Uterus (tissue), 4 donors: Measurements from ENCODE around the gene NISCH. TPM values are rescaled to one million over a fixed set of nuclear protein-coding genes. Genes with fewer than 3 reads are reported as not detected.

Source experiments
- DNase-seq, 2 donors: peaks; one replicate each; pipeline ENCODE4 v3.0.0-alpha.2; 2019 to 2020
- H3K27ac ChIP-seq, 2 donors: fragments of 200-600 bp; sonication (generic); 1 replicate in 1 of 2; 2 replicates in 1 of 2; pipeline ENCODE4 v1.5.1; 2016 to 2018
- H3K27me3 ChIP-seq, 2 donors: fragments of 200-600 bp; sonication (generic); one replicate each; pipeline ENCODE4 v1.5.1; 2018 to 2019; ENCODE audit warnings: control low read depth in 1 of 2
- H3K36me3 ChIP-seq, 2 donors: fragments of 200-600 bp; sonication (generic); one replicate each; pipeline ENCODE4 v1.5.1; 2019; ENCODE audit warnings: control low read depth in 1 of 2
- H3K4me1 ChIP-seq, 2 donors: fragments of 200-600 bp; sonication (generic); one replicate each; pipeline ENCODE4 v1.5.1; 2018 to 2019; ENCODE audit warnings: control low read depth in 1 of 2
- H3K4me3 ChIP-seq, 2 donors: fragments of 200-600 bp; sonication (generic); 1 replicate in 1 of 2; 2 replicates in 1 of 2; pipeline ENCODE4 v1.5.1; 2018 to 2019; ENCODE audit warnings: mild to moderate bottlenecking in 1 of 2
- H3K9me3 ChIP-seq, 2 donors: fragments of 200-600 bp; sonication (generic); one replicate each; pipeline ENCODE4 v1.5.1; 2019; ENCODE audit warnings: control low read depth in 1 of 2
- CTCF ChIP-seq, 4 experiments: fragments of 200-600 bp in 2 of 4; fragments of 450-650 bp in 2 of 4; sonication (generic) in 2 of 4; IDR thresholded peaks; one replicate each; pipeline ENCODE4 v1.5.1; 2016 to 2019; ENCODE audit warnings: antibody characterized with exemption in 4 of 4, mild to moderate bottlenecking in 2 of 4, moderate library complexity in 1 of 4
- POLR2A ChIP-seq, 2 donors: fragments of 450-650 bp; IDR thresholded peaks; one replicate each; pipeline ENCODE4 v1.6.1; 2016; ENCODE audit warnings: antibody characterized with exemption in 2 of 2, mild to moderate bottlenecking in 1 of 2, moderate library complexity in 1 of 2
- intact Hi-C: fragments of 100-400 bp; cut with DNase I; formaldehyde crosslinking; loops from one replicate; pipeline ENCODE4 v1.15.1; 2023; ENCODE audit warnings: low total_unique reads
- total RNA-seq, 4 donors: library from RNA; depleted of rRNA in 3 of 4; stranded (reverse); fragments of >200 nt in 3 of 4; gene quantifications; one replicate each; pipeline versions ENCODE4 v1.1.0 to v1.2.4, GENCODE V29; 2014 to 2023
- donor health status: DM: yes; HTN: yes; CAD: no.

The NISCH gene
- total RNA-seq, 4 donors from 2014 or later = 50.0 to 157 (median 114) TPM

DNA sequence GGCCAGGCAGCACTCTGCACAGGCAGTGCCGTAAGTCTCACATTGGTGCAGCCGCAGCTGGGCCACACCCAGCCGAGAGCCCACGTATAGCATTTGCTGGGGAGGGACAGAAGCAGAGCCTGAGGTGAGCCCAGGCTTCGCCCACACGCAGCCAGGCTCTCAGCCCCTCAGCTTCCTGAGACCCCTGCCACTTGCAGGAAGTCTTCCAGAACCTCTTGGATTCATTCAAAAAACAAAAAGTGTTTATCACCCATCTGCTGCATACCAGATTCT, 17.4 kb upstream of the NISCH start:
- intact Hi-C loops = no loop called here
- no peaks in the 10 kb centered on the region for H3K27me3 ChIP-seq
- H3K4me1 ChIP-seq = no peaks in the 10 kb centered on the region
- no peaks in the 10 kb centered on the region for H3K36me3 ChIP-seq
- no peaks in the 10 kb centered on the region for H3K9me3 ChIP-seq
- no peak overlapping the region for H3K27ac ChIP-seq
- H3K4me3 ChIP-seq = no peak overlapping the region
- no peak for DNase-seq
- TF ChIP-seq POLR2A (IDR thresholded peaks at IDR 0.05) (no peak), CTCF (IDR thresholded peaks at IDR 0.05) (no peak)

DNA sequence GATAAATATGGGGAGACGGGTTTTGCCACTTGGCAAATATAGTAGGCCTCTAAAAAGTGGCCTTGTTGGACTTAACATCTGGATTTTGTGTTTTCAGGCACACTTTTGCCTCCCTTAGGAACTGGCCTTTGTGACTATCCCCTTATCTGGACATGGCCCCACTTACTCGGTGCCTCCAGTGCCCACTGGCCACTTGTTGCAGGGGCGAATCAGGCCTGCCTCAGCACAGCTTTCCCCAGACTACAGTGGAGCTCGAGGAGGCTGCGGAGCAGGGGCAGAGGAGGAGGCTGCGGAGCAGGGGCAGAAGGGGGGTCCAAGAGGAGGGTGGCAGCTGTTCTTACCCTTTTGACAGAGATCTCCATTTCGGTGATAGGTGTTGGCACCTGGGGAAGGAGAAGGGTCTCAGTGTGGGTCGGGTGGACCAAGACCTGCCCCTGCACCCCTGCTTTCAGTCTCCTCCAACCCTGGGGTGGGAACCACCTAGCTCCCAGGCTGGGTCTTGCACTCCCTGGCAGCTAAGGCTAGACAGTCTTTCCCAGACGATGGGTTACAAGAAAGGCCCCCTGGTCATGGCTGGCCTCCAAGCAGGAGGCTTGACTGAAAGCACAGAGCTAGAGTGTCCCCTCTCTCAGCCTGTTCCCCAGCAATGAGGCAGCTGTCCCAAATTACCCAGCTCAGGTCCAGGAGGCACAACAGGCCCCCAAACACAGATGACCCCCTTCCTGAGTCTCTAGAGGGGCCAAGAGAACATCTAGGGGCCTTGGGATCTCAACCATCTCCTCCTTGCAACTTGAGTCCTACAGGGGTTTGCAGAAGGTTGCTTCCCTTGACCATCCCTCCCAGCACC, 16.6 kb upstream of the NISCH start:
- no peak for TF ChIP-seq CTCF (IDR thresholded peaks at IDR 0.05)
- Histone ChIP-seq H3K4me1 (no peaks in the 10 kb centered on the region), H3K27ac (no peak overlapping the region), H3K4me3 (no peak overlapping the region), H3K9me3 (no peaks in the 10 kb centered on the region), H3K27me3 (no peaks in the 10 kb centered on the region), H3K36me3 (no peaks in the 10 kb centered on the region)
- no peak for DNase-seq
- intact Hi-C loops = no loop called here

GRCh38 chr3:52439426-52440248, 15.8 kb upstream of the NISCH start:
- no peaks in the 10 kb centered on the region for H3K9me3 ChIP-seq
- DNase-seq = no peak
- H3K27me3 ChIP-seq = no peaks in the 10 kb centered on the region
- TF ChIP-seq POLR2A (IDR thresholded peaks at IDR 0.05) = no peak
- TF ChIP-seq CTCF (IDR thresholded peaks at IDR 0.05) = no peak
- intact Hi-C loops = no loop called here
- H3K4me1 ChIP-seq = no peaks in the 10 kb centered on the region
- no peaks in the 10 kb centered on the region for H3K36me3 ChIP-seq
- H3K27ac ChIP-seq = no peak overlapping the region
- no peak overlapping the region for H3K4me3 ChIP-seq

GRCh38 chr3:52440249-52440551, 15.2 kb upstream of the NISCH start:
- Histone ChIP-seq H3K27me3 (no peaks in the 10 kb centered on the region), H3K4me3 (no peak overlapping the region), H3K36me3 (no peaks in the 10 kb centered on the region), H3K4me1 (no peaks in the 10 kb centered on the region), H3K27ac (no peak overlapping the region), H3K9me3 (no peaks in the 10 kb centered on the region)
- intact Hi-C loops = no loop called here
- no peak for TF ChIP-seq CTCF (IDR thresholded peaks at IDR 0.05)
- no peak for TF ChIP-seq POLR2A (IDR thresholded peaks at IDR 0.05)
- DNase-seq = no peak

DNA sequence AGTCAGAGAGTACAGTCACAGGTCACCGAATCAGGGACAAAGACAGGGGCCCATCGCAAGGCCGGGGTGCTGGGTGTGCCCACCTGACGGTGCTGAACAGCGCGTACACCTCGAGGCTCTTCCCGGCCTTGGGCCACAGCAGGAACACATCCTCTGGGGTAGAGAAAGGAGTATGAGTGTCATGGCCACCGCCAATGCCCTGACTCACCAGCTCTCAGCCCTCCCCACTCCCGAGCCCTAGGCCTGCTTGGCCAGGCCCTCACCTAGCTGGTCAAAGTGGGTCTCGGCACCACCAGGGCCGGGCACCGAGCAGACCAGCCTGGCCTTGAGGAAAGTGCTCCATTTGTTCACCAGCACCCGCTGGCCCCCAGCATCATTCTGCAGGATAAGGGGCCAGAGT, 14.7 kb upstream of the NISCH start:
- no peaks in the 10 kb centered on the region for H3K4me1 ChIP-seq
- no peaks in the 10 kb centered on the region for H3K27me3 ChIP-seq
- DNase-seq = no peak
- TF ChIP-seq POLR2A (IDR thresholded peaks at IDR 0.05) (no peak), CTCF (IDR thresholded peaks at IDR 0.05) (no peak)
- H3K27ac ChIP-seq = no peak overlapping the region
- no peaks in the 10 kb centered on the region for H3K9me3 ChIP-seq
- intact Hi-C loops = no loop called here
- no peak overlapping the region for H3K4me3 ChIP-seq
- no peaks in the 10 kb centered on the region for H3K36me3 ChIP-seq
